NT2/D1 (cell line): ENCODE results near the gene RGS7.
A peak's percentile ranks its signal among the peaks of the same experiment; 100 is the strongest.

Experiments
- DNase-seq: peaks from one replicate; pipeline ENCODE4 v3.0.0-alpha.2; 2011; ENCODE audit warnings: low read depth, low spot score
- H3K27me3 ChIP-seq: 2 replicates; pipeline ENCODE4 v1.6.0; 2011; ENCODE audit warnings: mild to moderate bottlenecking; ENCODE audit not compliant: insufficient read length, insufficient read depth
- H3K36me3 ChIP-seq: 2 replicates; pipeline ENCODE4 v1.6.1; 2011; ENCODE audit warnings: mild to moderate bottlenecking, low read length, mixed read lengths; ENCODE audit not compliant: insufficient read depth, insufficient read length
- H3K4me1 ChIP-seq: 2 replicates; pipeline ENCODE4 v1.5.1; 2011; ENCODE audit not compliant: insufficient read depth, insufficient read length
- H3K4me3 ChIP-seq: 2 replicates; pipeline ENCODE4 v1.5.1; 2011; ENCODE audit warnings: low read depth; ENCODE audit not compliant: insufficient read length
- H3K9ac ChIP-seq: 2 replicates; pipeline ENCODE4 v1.6.0; 2011; ENCODE audit warnings: low read depth; ENCODE audit not compliant: insufficient read length
- H3K9me3 ChIP-seq: 2 replicates; pipeline ENCODE4 v1.5.1; 2011; ENCODE audit warnings: mild to moderate bottlenecking, low read length; ENCODE audit not compliant: insufficient read depth
- SUZ12 ChIP-seq: IDR thresholded peaks from 2 replicates; pipeline ENCODE4 v1.6.1; 2011; ENCODE audit not compliant: insufficient read length, insufficient read depth; ENCODE audit errors: extremely low read depth
- YY1 ChIP-seq: IDR thresholded peaks from 2 replicates; pipeline ENCODE4 v1.6.1; 2011; ENCODE audit not compliant: insufficient read length, insufficient read depth
- ZNF274 ChIP-seq: IDR thresholded peaks from 2 replicates; pipeline ENCODE4 v1.6.1; 2011; ENCODE audit warnings: mild to moderate bottlenecking, low read depth, low read length

RGS7 gene

DNA sequence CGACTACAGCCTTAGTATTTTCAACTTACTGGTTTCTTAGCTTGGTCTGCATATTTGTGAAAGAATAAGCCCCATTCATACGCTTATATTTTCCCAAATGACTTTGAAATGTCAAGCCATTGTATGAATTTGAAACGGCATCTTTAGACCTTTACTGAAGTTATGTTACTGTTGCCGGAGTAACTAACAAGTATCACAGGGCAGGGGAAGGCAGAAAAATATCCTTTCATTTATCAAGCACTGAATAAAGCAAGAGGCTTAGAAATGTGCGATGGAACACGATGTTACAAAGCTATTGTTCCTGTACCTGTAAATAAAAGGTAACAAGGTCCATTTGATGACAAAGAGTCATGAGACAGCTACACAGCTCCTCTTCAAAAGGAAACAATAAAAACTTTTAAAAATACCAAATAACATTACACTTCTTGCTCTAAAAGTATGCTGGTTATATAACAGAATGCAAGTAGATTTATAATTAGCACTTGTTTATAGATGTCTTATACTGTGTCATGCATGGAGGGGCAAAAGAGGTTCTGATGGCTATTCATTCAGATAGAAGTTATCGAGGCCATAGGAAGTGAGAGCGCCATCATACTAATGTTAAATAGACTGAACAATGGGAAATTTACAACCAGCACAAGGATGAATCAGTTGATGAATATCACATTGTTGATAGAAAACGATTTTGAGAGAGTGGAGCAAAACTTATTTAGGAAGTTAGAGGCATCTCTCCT lies 322.6 kb downstream of the RGS7 start:
- Histone ChIP-seq H3K27me3 (no peaks in the 10 kb centered on the region), H3K9ac (no peak overlapping the region), H3K4me3 (no peak overlapping the region), H3K9me3 (no peaks in the 10 kb centered on the region), H3K36me3 (no peaks in the 10 kb centered on the region), H3K4me1 (no peaks in the 10 kb centered on the region)
- no peak for DNase-seq
- TF ChIP-seq YY1 (no peak), SUZ12 (no peak), ZNF274 (no peak)

GRCh38 chr1:241024834-241025233 lies 332.2 kb downstream of the RGS7 start:
- Histone ChIP-seq H3K36me3 (no peaks in the 10 kb centered on the region), H3K9me3 (no peaks in the 10 kb centered on the region), H3K9ac (no peak overlapping the region), H3K4me3 (no peak overlapping the region), H3K27me3 (no peaks in the 10 kb centered on the region), H3K4me1 (no peaks in the 10 kb centered on the region)
- DNase-seq = no peak
- TF ChIP-seq ZNF274 = no peak
- no peak for TF ChIP-seq YY1
- no peak for TF ChIP-seq SUZ12

GRCh38 chr1:241022366-241022765 lies 334.6 kb downstream of the RGS7 start:
- H3K36me3 ChIP-seq = no peaks in the 10 kb centered on the region
- no peak for DNase-seq
- no peaks in the 10 kb centered on the region for H3K4me1 ChIP-seq
- H3K9ac ChIP-seq = no peak overlapping the region
- H3K9me3 ChIP-seq = peaks cover 9% of the 10 kb centered on the region
- H3K27me3 ChIP-seq = no peaks in the 10 kb centered on the region
- TF ChIP-seq YY1 (no peak), ZNF274 (no peak), SUZ12 (no peak)
- no peak overlapping the region for H3K4me3 ChIP-seq

- no peak for DNase-seq
- H3K4me1 ChIP-seq = no peaks in the 10 kb centered on the region
Measured at GRCh38 chr1:241020851-241021697, 335.9 kb downstream of the RGS7 start.

GRCh38 chr1:241012708-241013340 lies 344.2 kb downstream of the RGS7 start:
- no peak for TF ChIP-seq YY1
- TF ChIP-seq SUZ12 = no peak
- TF ChIP-seq ZNF274 = no peak
- Histone ChIP-seq H3K4me3 (no peak overlapping the region), H3K9ac (no peak overlapping the region), H3K9me3 (peaks cover 31% of the 10 kb centered on the region), H3K4me1 (peaks cover 12% of the 10 kb centered on the region), H3K27me3 (no peaks in the 10 kb centered on the region), H3K36me3 (no peaks in the 10 kb centered on the region)
- peak; percentile 96 for DNase-seq

More at GRCh38 chr1:241020851-241021697, 335.9 kb downstream of the RGS7 start:
- no peak for TF ChIP-seq SUZ12
- TF ChIP-seq ZNF274 = no peak
- TF ChIP-seq YY1 = no peak
- H3K4me3 ChIP-seq = no peak overlapping the region
- H3K9me3 ChIP-seq = peaks cover 16% of the 10 kb centered on the region
- H3K27me3 ChIP-seq = no peaks in the 10 kb centered on the region
- H3K36me3 ChIP-seq = no peaks in the 10 kb centered on the region
- no peak overlapping the region for H3K9ac ChIP-seq

GRCh38 chr1:241007668-241008067 lies 349.3 kb downstream of the RGS7 start:
- peaks cover 12% of the 10 kb centered on the region for H3K4me1 ChIP-seq
- no peak for TF ChIP-seq ZNF274
- TF ChIP-seq SUZ12 = no peak
- no peak for TF ChIP-seq YY1
- no peak overlapping the region for H3K9ac ChIP-seq
- no peaks in the 10 kb centered on the region for H3K36me3 ChIP-seq
- H3K27me3 ChIP-seq = no peaks in the 10 kb centered on the region
- peaks cover 12% of the 10 kb centered on the region; the same call in 1 of the 2 replicates for H3K9me3 ChIP-seq
- H3K4me3 ChIP-seq = no peak overlapping the region
- DNase-seq = no peak

DNA sequence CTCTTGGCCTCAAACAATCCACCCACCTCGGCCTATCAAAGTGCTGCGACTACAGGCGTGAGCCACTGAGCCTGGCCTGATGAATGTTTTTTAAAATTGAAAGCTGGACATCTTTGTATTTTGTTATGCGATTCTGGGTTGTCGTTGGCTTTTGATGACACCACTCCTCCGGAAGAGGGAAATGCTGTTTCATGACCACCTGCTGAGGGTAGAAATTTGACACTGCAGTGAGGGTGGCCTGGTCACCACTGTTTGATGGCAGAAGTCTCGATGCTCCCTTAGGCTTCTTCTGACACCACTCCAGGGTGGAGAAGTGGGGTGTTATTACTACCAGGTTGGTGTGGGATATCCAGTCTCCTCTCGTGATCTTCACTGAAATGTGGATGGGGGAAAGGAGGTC lies 357.2 kb downstream of the RGS7 start:
- Histone ChIP-seq H3K27me3 (no peaks in the 10 kb centered on the region), H3K36me3 (no peaks in the 10 kb centered on the region), H3K9ac (no peak overlapping the region), H3K9me3 (peaks cover 6% of the 10 kb centered on the region; the same call in 1 of the 2 replicates), H3K4me3 (no peak overlapping the region), H3K4me1 (no peaks in the 10 kb centered on the region)
- TF ChIP-seq ZNF274 (no peak), SUZ12 (no peak), YY1 (no peak)
- no peak for DNase-seq
